ENCODE measurements around the gene UBB. TPM values are rescaled to one million over a fixed set of nuclear protein-coding genes. Genes with fewer than 3 reads are reported as not detected.

Gene UBB
- total and polyA plus RNA-seq, 2 experiments from 2014 or later: 1,250 to 2,041 TPM

Other genes starting within 250 kb of the UBB start
- gene NCOR1, start 165.6 kb upstream of the UBB start, total RNA-seq: 64.6 and 73.7 TPM in 2 replicates
- 117 and 134 TPM in 2 replicates for gene NCOR1, start 165.6 kb upstream of the UBB start, polyA plus RNA-seq
- gene PIGL, start 163.9 kb upstream of the UBB start, total RNA-seq: 31.4 and 35.9 TPM in 2 replicates
- 21.2 and 26.0 TPM in 2 replicates for gene PIGL, start 163.9 kb upstream of the UBB start, polyA plus RNA-seq
- gene CENPV, start 27.6 kb upstream of the UBB start, total RNA-seq: 40.4 and 46.2 TPM in 2 replicates
- gene CENPV, start 27.6 kb upstream of the UBB start, polyA plus RNA-seq: 51.0 and 52.4 TPM in 2 replicates
- gene TRPV2, start 34.5 kb downstream of the UBB start, total RNA-seq: 1.8 and 7.7 TPM in 2 replicates
- gene TRPV2, start 34.5 kb downstream of the UBB start, polyA plus RNA-seq: 10.1 and 15.2 TPM in 2 replicates
- 15.0 and 18.0 TPM in 2 replicates for gene LRRC75A, start 111.1 kb downstream of the UBB start, total RNA-seq
- 7.7 and 10.7 TPM in 2 replicates for gene LRRC75A, start 111.1 kb downstream of the UBB start, polyA plus RNA-seq
- 4.4 and 10.6 TPM in 2 replicates for gene ZNF287, start 188.1 kb downstream of the UBB start, total RNA-seq
- gene ZNF287, start 188.1 kb downstream of the UBB start, polyA plus RNA-seq: 7.1 and 7.3 TPM in 2 replicates

Data from hepatocyte (in vitro differentiated cells).